Natural killer cell (primary cell): ENCODE data around the gene TTF1. TPM values are rescaled to one million over a fixed set of nuclear protein-coding genes. Genes with fewer than 3 reads are reported as not detected.

Experiments used
- total RNA-seq, 4 donors: library from RNA; stranded (reverse); fragments of 120-200 nt in 1 of 4; gene quantifications; one replicate each; pipeline versions ENCODE4 v1.2.3 to v1.2.4, GENCODE V29; 2013 to 2022

The TTF1 gene
- total RNA-seq, 3 donors from 2014 or later (not counting 1 experiment from before 2014, with no cell fraction given) = 11.2 to 14.5 (median 12.9) TPM

Other genes starting within 250 kb of the TTF1 start
- 10 to 100 TPM; 23.4 to 67.2 (median 32.6) TPM for gene NTNG2, start 244.8 kb downstream of the TTF1 start, total RNA-seq
- gene SETX, start 51.9 kb downstream of the TTF1 start, total RNA-seq = 100 to 1,000 TPM in 1 of 3 donors, 10 to 100 TPM in 2; 85.3 to 109 (median 97.7) TPM
- not detected for gene CFAP77, start 3.4 kb upstream of the TTF1 start, total RNA-seq
- not detected for gene BARHL1, start 175.8 kb upstream of the TTF1 start, total RNA-seq